PFSK-1 (cell line): ENCODE results near the gene KRT4.

Experiments used
- FOXP2 ChIP-seq: optimal IDR thresholded peaks from 2 replicates; pipeline ENCODE3; 2011; ENCODE audit warnings: borderline replicate concordance, control low read depth, inconsistent platforms; ENCODE audit not compliant: insufficient read depth; ENCODE audit errors: extremely low read length, extremely low read depth
- POLR2AphosphoS5 ChIP-seq: IDR thresholded peaks from 2 replicates; pipeline ENCODE4 v1.6.1; 2012; ENCODE audit warnings: low read depth, mild to moderate bottlenecking, control low read depth, low read length, moderate library complexity
- SIN3A ChIP-seq: IDR thresholded peaks from 2 replicates; pipeline ENCODE4 v1.6.1; 2012; ENCODE audit warnings: mild to moderate bottlenecking, low read length, moderate library complexity, borderline replicate concordance; ENCODE audit not compliant: insufficient read depth
- TAF1 ChIP-seq: IDR thresholded peaks from 2 replicates; pipeline ENCODE4 v1.6.1; 2012; ENCODE audit warnings: low read length, control low read depth, borderline replicate concordance; ENCODE audit not compliant: insufficient read depth
- TF ChIP-seq, protein P1 (sequence below), 2 experiments: IDR thresholded peaks; 2 replicates each; pipeline versions ENCODE4 v1.6.1 to v1.8.0; 2011 to 2012; ENCODE audit warnings: low read depth in 2 of 2, low read length in 2 of 2, control low read depth in 1 of 2, inconsistent platforms in 1 of 2, mild to moderate bottlenecking in 1 of 2, moderate library complexity in 1 of 2; ENCODE audit not compliant: insufficient read depth in 1 of 2

DNA sequence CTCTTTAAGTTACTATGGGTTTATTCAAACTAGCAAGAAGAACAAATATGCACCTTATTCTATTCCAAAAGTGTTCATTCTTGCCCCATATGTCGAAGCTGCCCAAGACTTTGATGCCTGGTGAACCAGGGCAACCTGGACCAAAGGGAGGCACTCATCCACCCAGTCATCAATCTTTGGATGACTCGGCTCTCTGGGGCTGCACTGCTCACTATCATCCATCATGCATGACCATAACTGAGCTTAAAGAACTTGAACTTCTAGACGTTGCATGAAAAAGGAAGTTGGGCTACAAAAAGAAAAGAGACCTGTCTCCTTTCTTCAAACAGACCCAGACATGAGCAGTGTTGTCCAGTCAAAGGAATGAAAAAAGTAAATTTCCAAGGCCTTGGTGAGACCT lies 1.2 kb downstream of the KRT4 start:
- TF ChIP-seq TAF1 (no peak), POLR2AphosphoS5 (no peak), FOXP2 (no peak), SIN3A (no peak)
- TF ChIP-seq, protein P1, sequence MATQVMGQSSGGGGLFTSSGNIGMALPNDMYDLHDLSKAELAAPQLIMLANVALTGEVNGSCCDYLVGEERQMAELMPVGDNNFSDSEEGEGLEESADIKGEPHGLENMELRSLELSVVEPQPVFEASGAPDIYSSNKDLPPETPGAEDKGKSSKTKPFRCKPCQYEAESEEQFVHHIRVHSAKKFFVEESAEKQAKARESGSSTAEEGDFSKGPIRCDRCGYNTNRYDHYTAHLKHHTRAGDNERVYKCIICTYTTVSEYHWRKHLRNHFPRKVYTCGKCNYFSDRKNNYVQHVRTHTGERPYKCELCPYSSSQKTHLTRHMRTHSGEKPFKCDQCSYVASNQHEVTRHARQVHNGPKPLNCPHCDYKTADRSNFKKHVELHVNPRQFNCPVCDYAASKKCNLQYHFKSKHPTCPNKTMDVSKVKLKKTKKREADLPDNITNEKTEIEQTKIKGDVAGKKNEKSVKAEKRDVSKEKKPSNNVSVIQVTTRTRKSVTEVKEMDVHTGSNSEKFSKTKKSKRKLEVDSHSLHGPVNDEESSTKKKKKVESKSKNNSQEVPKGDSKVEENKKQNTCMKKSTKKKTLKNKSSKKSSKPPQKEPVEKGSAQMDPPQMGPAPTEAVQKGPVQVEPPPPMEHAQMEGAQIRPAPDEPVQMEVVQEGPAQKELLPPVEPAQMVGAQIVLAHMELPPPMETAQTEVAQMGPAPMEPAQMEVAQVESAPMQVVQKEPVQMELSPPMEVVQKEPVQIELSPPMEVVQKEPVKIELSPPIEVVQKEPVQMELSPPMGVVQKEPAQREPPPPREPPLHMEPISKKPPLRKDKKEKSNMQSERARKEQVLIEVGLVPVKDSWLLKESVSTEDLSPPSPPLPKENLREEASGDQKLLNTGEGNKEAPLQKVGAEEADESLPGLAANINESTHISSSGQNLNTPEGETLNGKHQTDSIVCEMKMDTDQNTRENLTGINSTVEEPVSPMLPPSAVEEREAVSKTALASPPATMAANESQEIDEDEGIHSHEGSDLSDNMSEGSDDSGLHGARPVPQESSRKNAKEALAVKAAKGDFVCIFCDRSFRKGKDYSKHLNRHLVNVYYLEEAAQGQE (IDR thresholded peaks at IDR 0.05; ENCODE audit: insufficient read depth in 1 of 2, low read depth in 2 of 2, low read length in 2 of 2): no peak
